HG03039 (cell line): ENCODE measurements around the gene TTC28.
"Not testable (repeated sequence)": the region's sequence is repeated elsewhere in the genome, so short reads cannot be mapped to it uniquely, and the experiment has no call there.

Experiments
- ATAC-seq: cut with Tn5 transposase; IDR thresholded peaks from one replicate; pipeline ENCODE4 v1.9.1; 2021; ENCODE audit warnings: mild to moderate bottlenecking, moderate library complexity; ENCODE audit not compliant: unreplicated experiment

The TTC28 gene

DNA sequence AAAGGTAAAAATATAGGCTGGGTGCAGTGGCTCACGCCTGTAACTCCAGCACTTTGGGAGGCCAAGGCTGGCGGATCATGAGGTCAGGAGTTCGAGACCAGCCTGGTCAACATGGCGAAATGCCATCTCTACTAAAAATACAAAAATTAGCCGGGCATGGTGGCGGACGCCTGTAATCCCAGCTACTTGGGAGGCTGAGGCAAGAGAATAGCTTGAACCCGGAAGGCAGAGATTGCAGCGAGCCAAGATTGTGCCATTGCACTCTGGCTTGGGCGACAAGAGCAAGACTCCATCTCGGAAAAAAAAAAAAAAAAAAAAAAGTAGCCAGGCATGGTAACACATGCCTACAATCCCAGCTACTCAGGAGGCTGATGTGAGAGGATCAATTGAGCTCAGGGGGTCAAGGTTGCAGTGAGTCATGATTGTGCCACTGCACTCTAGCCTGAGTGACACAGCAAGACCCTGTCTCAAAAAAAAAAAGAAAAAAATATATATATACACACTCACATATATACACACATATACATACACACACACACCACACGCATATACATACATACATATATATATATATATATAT is 112.6 kb downstream of the TTC28 start:
- not testable (repeated sequence) for ATAC-seq

DNA sequence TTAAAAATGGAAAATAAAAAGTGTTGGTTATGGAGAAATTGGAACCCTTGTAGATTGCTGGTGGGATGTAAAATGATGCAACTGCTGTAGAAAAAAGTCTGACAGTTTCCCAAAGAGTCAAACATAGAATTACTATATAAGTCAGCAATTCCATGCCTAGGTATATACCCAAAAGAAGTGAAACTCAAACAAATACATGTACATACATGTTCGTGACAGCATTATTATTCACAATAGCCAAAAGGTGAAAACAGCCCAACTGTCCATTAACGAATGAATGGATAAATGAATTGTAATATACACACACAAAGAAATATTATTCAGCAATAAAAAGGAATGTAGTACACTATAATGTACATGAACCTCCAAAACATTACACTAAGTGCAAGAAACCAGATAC is 116.0 kb downstream of the TTC28 start:
- ATAC-seq = no peak

DNA sequence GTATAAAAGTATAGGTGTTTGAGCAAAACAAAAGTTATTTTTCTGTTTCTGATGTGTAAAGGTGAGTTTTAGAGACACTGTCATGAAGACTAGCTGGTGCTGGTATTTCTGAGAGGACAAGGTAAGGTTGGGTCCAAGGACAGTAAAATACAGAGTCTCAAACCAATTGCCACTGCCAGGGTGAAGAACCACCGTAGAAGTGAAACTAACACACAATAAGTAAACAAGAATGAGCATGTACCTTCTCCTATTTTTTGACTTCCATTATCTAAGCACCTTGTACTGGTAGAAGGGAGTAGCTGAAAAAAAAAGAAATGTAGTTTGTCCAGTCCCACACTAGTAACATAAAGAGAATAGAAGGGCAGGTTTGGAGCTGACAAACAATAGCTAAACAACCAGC is 117.3 kb downstream of the TTC28 start:
- ATAC-seq = no peak

DNA sequence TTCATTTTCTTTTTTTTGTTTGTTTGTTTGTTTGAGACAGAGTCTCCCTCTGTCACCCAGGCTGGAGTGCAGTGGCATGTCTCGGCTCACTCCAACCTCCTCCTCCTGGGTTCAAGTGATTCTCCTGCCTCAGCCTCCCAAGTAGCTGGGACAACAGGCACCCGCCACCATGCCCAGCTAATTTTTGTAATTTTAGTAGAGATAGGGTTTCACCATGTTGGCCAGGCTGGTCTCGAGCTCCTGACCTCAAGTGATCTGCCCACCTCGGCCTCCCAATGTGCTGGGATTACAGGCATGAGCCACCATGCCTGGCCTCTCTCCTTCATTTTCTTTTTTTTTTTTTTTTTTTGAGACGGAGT is 118.9 kb downstream of the TTC28 start:
- ATAC-seq = not testable (repeated sequence)

DNA sequence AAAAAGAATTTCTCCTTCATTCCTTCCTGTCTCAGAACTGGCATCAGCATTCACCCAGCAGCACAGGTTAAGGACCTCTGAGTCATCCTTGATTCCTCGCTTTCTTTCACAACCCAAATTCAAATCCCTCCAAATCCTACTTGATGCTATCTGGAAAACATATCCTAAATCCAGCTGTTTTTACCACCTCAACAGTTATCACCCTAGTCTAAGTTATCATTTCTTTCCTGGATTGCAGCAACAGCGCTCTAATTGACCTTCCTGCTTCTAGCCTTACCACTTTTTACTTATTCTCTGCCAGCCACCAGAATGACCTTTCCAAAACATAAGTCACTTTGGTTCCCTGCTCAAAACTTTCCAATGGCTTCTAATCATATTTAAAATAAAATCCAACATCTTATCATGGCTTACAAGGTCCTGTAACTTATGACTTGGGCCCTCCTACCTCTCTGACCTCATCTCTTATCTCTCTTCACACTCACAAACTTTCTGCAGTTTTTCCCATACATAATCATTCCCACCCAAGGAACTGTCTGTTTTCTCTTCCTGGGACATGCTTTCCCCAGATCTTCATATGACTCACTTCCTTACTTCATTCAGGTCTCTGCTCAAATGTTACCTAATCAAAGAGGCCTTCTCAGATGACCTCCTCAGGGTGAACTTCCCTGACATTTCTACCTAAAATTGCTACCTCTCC is 119.4 kb downstream of the TTC28 start:
- ATAC-seq = no peak

DNA sequence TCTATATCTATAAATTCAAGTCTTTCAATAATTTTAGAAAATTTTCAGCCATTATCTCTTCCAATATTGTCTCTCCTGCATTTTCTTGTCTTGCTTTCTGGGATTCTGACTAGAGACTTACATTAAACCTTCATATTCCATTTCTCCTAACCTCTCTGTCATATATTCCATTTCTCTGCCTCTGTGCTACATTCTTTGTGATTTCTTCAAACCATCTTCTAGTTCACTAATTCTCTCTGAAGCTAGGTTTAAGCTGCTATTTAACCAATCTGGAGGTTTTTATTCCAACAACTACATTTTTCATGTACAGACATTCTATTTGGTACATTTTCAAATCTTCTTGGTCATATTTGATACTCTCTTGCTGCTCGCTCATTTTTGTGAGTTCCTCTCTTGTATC is 122.5 kb downstream of the TTC28 start:
- no peak for ATAC-seq

DNA sequence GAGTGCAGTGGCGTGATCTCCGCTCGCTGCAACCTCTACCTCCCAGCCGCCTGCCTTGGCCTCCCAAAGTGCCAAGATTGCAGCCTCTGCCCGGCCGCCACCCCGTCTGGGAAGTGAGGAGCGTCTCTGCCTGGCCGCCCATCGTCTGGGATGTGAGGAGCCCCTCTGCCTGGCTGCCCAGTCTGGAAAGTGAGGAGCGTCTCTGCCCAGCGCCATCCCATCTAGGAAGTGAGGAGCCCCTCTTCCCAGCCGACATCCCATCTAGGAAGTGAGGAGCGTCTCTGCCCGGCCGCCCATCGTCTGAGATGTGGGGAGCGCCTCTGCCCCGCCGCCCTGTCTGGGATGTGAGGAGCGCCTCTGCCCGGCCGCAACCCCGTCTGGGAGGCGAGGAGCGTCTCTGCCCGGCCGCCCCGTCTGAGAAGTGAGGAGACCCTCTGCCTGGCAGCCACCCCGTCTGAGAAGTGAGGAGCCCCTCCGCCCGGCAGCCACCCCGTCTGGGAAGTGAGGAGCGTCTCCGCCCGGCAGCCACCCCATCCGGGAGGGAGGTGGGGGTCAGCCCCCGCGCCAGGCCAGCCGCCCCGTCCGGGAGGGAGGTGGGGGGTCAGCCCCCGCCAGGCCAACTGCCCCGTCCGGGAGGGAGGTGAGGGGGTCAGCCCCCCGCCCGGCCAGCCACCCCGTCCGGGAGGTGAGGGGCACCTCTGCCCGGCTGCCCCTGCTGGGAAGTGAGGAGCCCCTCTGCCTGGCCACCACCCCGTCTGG is 126.4 kb downstream of the TTC28 start:
- ATAC-seq = not testable (repeated sequence)

DNA sequence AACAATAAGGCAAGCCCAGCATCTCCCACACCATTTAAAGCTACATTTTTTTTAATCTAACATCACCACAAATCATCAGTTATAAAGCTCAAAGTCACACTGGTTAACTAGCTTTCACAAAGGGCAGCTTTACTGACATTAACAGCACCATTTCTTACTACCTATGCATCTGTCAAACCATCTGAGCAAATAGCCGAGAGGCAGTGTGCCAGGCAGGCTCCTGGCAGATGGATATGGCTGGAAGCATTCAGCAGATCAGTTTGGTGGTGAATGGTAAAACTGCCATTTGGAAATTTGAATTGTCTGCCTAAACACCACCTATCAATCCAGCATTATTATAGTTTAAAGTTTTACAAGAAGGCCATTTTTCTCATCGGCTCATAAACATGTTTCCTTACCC is 131.2 kb downstream of the TTC28 start:
- no peak for ATAC-seq

DNA sequence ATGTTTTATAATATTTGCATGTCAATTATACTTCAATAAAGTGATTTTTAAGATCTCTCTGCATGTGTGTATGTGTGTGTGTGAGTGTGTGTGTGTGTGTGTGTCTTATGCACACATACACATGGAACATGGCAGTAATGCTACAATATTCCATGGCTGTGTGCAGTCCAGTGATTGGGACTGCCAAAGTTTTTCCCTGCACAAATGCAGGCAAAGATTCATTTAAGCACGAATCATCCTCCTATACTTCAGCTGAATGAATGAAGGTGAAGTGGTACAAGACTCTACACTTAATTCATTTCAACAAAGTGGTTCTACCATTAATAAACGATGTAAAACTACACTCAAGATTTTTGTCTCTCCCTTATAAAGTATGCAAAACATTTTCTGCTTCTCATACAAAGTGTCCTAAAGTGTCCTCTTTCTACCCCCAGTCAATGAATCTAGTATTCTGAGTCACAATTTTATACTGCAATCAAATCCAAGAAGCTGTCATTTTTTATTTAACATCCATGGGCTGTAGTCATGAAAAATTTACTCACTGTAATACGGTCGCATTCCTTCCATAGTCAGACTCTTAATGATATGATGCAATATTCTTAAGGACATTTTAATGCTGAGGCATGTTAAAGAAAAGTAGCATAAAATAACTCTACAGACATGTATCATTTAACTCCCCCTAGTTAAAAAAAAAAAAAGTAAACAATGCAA is 132.4 kb downstream of the TTC28 start:
- no peak for ATAC-seq

DNA sequence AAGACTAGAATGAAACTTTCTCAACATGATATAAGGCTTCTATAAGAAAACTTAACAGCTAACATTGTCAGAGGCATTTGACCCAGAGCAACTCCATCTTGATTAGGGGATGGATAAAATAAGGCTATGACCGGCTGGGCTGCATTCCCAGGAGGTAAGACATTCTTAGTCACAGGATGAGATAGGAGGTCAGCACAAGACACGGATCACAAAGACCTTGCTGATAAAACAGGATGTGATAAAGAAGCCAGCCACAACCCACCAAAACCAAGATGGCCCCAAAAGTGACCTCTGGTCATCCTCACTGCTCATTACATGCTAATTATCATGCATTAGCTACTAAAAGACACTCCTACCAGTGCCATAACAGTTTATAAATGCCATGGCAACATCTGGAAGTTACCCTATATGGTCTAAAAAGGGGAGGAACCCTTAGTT is 135.2 kb downstream of the TTC28 start:
- no peak for ATAC-seq

DNA sequence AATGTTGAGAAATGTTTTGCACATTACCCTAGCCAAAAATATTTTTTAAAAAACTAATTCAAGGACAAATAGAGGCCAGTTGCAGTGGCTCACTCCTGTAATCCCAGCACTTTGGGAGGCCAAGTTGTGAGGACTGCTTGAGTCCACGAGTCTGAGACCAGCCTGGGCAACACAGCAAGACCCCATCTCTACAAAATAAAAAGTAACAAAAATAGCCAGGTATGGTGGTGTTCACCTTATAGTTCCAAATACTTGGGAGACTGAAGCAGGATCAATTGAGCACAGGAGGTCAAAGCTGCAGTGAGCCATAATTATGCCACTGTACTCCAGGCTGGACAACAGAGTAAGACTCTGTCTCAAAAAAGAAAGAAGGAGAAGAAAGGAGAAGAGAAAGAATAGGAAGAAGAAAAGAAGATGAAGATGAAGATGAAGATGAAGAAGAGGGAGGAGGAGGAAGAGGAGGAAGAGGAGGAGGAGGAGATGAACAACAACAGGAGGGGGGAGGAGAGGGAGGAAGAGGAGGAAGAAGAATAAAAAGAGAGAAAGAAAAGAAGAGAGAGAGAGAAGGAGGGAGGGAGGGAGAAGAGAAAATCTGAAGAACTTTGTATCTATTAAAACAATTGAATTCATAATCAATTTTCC is 136.5 kb downstream of the TTC28 start:
- ATAC-seq = no peak

DNA sequence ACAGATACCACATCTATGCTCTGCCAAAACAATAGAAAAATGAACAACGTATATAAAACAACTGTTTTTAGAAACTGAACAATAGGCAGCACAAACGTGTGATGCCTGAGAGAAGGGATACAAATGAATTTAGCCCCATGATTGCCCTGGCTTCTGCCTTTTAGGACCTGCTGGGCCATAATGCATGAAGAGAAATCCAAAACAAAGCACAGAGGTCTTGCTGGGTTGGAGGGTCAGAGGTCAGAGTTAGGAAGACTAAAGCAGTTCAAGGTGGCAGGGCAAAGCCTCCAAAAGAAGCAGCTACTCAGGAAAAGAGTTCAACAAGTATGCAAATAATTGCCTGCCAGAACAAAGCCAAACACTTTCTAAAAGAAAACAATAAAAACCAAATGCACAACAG is 138.5 kb downstream of the TTC28 start:
- ATAC-seq = no peak

DNA sequence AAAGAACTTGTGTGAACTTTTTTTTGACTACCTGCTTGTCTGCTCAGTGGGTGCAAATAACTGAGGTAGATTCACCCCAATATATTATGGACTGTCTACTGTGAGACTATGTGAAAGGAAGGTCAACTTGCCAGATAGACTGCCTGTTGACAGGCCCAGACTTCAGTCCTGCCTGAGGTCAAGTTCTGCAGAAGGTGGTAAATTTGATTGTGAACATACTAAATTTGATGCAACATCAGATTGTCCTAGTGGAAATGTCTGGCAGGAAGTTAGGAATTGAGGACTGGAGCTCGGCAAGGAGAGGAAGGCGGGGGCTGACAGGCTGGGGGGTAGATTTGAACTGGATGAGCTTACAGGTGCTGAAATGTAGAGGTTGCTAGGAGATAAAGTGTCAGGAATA is 140.7 kb downstream of the TTC28 start:
- ATAC-seq = no peak

DNA sequence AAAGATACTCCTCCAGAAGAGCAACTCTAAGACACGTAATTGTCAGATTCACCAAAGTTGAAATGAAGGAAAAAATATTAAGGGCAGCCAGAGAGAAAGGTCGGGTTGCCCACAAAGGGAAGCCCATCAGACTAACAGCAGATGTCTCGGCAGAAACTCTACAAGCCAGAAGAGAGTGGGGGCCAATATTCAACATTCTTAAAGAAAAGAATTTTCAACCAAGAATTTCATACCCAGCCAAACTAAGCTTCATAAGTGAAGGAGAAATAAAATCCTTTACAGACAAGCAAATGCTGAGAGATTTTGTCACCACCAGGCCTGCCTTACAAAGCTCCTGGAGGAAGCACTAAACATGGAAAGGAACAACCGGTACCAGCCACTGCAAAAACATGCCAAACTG is 149.1 kb downstream of the TTC28 start:
- not testable (repeated sequence) for ATAC-seq

DNA sequence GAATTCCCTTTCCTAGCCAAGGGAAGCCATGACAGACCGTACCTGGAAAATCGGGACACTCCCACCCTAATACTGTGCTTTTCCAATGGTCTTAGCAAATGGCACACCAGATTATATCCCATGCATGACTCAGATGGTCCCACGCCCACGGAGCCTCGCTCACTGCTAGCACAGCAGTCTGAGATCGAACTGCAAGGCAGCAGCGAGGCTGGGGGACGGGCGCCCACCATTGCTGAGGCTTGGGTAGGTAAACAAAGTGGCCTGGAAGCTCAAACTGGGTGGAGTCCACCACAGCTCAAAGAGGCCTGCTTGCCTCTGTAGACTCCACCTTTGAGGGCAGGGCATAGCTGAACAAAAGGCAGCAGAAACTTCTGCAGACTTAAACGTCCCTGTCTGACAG is 150.5 kb downstream of the TTC28 start:
- ATAC-seq = not testable (repeated sequence)

DNA sequence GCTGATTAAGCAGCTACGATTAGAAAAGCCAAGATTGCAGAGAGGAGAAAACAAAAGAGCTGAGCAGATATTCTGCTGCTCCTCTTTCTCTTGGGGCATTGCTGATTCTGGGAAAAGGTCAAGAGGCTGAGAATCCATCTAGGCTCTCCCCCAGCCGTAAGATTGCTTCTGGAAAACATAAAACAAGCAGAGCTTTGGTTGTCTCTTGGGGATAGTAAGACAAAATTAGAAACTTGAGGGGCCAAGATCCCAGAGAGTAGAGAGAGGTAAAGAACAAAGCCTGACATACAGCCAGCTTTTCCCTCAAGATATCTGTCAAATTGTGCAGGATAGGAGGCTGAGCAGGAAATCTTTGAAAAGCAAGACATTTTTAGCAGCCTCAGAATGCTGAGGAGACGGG is 158.2 kb downstream of the TTC28 start:
- no peak for ATAC-seq

DNA sequence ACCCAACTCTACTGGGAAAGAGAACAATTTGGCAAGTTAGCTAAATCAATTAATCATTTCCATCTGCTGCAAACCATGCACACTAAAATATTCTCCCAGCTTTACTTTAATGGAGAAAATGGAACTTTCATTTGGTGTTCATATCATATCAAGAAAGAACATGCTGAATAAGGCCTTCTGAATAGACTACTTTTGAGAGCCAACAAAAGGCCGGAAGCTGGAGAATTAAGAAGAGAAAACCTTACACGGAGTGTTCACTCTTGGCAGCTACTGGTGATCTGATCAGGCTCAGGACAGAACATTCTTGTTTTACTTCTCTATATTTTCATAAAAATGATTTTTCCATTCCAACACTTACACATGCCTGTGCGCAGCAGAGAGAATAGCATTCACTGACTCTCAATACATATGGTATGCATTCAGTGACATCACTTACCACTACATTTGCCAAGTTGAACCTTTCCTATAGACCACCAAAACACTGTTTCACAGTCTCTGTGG is 165.3 kb downstream of the TTC28 start:
- ATAC-seq = no peak

DNA sequence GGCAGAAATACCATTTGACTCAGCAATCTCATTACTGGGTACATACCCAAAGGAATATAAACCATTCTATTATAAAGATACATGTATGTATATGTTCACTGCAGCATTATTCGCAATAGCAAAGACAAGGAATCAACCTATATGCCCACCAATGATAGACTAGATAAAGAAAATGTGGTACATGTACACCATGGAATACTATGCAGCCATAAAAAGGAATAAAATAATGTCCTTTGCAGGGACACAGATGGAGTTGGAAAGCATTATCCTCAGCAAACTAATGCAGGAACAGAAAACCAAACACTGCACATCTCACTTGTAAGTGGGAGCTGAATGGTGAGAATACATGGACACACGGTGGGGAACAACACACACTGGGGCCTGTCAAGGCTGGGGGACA is 167.3 kb downstream of the TTC28 start:
- not testable (repeated sequence) for ATAC-seq

DNA sequence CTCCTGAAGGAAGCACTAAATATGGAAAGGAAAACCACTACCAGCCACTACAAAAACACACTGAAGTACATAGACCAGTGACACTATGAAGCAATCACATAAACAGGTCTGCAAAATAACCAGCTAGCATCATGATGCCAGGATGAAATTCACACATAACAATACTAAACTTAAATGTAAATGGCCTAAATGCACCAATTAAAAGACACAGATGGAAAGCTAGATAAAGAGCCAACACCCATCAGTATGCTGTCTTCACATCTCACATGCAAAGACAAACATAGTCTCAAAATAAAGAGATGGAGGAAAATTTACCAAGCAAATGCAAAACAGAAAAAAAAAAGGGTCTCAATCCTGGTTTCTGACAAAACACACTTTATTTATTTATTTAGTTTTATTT is 171.7 kb downstream of the TTC28 start:
- no peak for ATAC-seq

DNA sequence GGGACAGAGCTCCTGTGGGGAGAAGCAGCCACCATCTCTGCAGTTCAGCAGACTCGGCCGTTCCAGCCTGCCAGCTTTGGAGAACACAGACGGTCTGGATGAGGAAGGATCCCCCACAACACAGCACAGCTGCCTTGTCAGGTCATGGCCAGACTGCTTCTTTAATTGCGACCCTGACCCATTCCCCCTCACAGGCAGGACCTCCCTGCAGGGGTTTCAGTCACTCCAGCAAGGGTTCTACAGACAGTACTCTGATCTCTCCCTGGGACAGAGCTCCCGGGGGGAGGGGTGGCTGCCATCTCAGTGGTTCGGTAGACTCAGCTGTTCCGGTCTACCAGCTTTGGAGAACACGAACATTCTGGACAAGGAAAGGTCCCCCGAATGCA is 173.5 kb downstream of the TTC28 start:
- no peak for ATAC-seq
